Vagina (tissue), 2 donors: ENCODE results near the gene PIGN. TPM values are rescaled to one million over a fixed set of nuclear protein-coding genes. Genes with fewer than 3 reads are reported as not detected.

Experiments
- DNase-seq, 2 donors: peaks; one replicate each; pipeline ENCODE4 v3.0.0-alpha.2; 2017; ENCODE audit errors: extremely low spot score in 2 of 2
- H3K27ac ChIP-seq: fragments of 200-600 bp; sonication (generic); one replicate; pipeline ENCODE4 v1.5.1; 2019
- H3K27me3 ChIP-seq: fragments of 200-600 bp; sonication (generic); one replicate; pipeline ENCODE4 v1.5.1; 2019
- H3K36me3 ChIP-seq, 2 donors: fragments of 200-600 bp; sonication (generic); one replicate each; pipeline ENCODE4 v1.5.1; 2017 to 2019
- H3K4me1 ChIP-seq: fragments of 200-600 bp; sonication (generic); one replicate; pipeline ENCODE4 v1.5.1; 2019
- H3K4me3 ChIP-seq, 2 donors: fragments of 200-600 bp; sonication (generic); 1 replicate in 1 of 2; 2 replicates in 1 of 2; pipeline ENCODE4 v1.5.1; 2016 to 2019
- H3K9me3 ChIP-seq: fragments of 200-600 bp; sonication (generic); one replicate; pipeline ENCODE4 v1.5.1; 2019
- CTCF ChIP-seq, 3 experiments: fragments of 450-650 bp in 2 of 3; fragments of 200-600 bp in 1 of 3; sonication (generic) in 1 of 3; IDR thresholded peaks; one replicate each; pipeline ENCODE4 v1.5.1; 2017 to 2019; ENCODE audit warnings: antibody characterized with exemption in 3 of 3, mild to moderate bottlenecking in 2 of 3, moderate library complexity in 2 of 3
- POLR2A ChIP-seq, 2 donors: fragments of 450-650 bp; IDR thresholded peaks; one replicate each; pipeline ENCODE4 v1.6.1; 2017; ENCODE audit warnings: antibody characterized with exemption in 2 of 2, mild to moderate bottlenecking in 2 of 2, moderate library complexity in 2 of 2
- POLR2AphosphoS5 ChIP-seq, 2 donors: sonication (generic); formaldehyde crosslinking; IDR thresholded peaks; one replicate each; pipeline ENCODE4 v1.9.0; 2017; ENCODE audit warnings: antibody characterized with exemption in 2 of 2, mild to moderate bottlenecking in 2 of 2, low read depth in 1 of 2; ENCODE audit not compliant: insufficient read depth in 1 of 2
- intact Hi-C: fragments of 100-400 bp; cut with DNase I; formaldehyde crosslinking; loops from one replicate; pipeline ENCODE4 v1.15.1; 2023
- total RNA-seq: library from RNA; depleted of rRNA; stranded (reverse); fragments of >200 nt; gene quantifications from one replicate; pipeline ENCODE4 v1.2.3, GENCODE V29; 2016

The PIGN gene
- total RNA-seq, 1 donor from 2014 or later: 34.4 TPM

- Histone ChIP-seq H3K27ac (no peak overlapping the region), H3K36me3 (peaks cover 0 to 15% of the 10 kb centered on the region in 2 donors), H3K4me3 (no peak overlapping the region), H3K27me3 (no peaks in the 10 kb centered on the region), H3K9me3 (no peaks in the 10 kb centered on the region), H3K4me1 (no peaks in the 10 kb centered on the region)
- intact Hi-C loops: no loop called here
- no peak for DNase-seq
- TF ChIP-seq POLR2A (IDR thresholded peaks at IDR 0.05) (no peak), CTCF (IDR thresholded peaks at IDR 0.05) (no peak), POLR2AphosphoS5 (IDR thresholded peaks at IDR 0.05; ENCODE audit: insufficient read depth in 1 of 2, low read depth in 1 of 2) (no peak)
Measured at GRCh38 chr18:62138461-62139235, 48.2 kb downstream of the PIGN start.

- DNase-seq: no peak
- H3K36me3 ChIP-seq: no peaks in the 10 kb centered on the region
- TF ChIP-seq POLR2A (IDR thresholded peaks at IDR 0.05) (no peak), CTCF (IDR thresholded peaks at IDR 0.05) (peak; percentile 81 to 90 (median 87)), POLR2AphosphoS5 (IDR thresholded peaks at IDR 0.05; ENCODE audit: insufficient read depth in 1 of 2, low read depth in 1 of 2) (peak in 1 of 2 donors; percentile 19)
- no peak overlapping the region for H3K27ac ChIP-seq
- no peaks in the 10 kb centered on the region for H3K27me3 ChIP-seq
- H3K4me3 ChIP-seq: no peak overlapping the region
- no peaks in the 10 kb centered on the region for H3K4me1 ChIP-seq
- intact Hi-C loops: no loop called here
- no peaks in the 10 kb centered on the region for H3K9me3 ChIP-seq
Measured at GRCh38 chr18:62131301-62131909, 55.5 kb downstream of the PIGN start.

DNA sequence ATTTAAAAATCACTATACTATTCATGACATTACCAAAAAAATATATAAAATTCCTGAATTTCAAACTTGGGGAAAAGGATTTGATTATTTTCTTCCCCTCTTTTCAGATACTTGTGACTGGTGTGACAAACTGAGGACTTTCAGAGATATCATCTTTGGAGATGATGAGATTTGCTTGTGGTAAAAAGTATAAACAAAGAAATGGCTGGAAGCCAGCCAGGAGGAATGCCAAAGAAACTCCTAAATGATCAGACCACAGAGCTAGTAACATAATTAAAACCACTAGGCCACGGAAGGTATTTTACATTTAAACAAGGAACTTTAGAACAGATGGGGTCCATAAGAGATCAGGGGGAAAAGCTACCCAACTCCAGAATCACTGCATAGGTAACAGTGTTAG lies 58.7 kb downstream of the PIGN start:
- Histone ChIP-seq H3K27me3 (no peaks in the 10 kb centered on the region), H3K4me1 (no peaks in the 10 kb centered on the region), H3K27ac (no peak overlapping the region), H3K4me3 (no peak overlapping the region), H3K9me3 (no peaks in the 10 kb centered on the region), H3K36me3 (no peaks in the 10 kb centered on the region)
- intact Hi-C loops: loop anchor here (10.0 kb wide), 1 partner anchor 553 kb away; no protein-coding TSS in a partner anchor
- no peak for DNase-seq
- no peak for TF ChIP-seq POLR2A (IDR thresholded peaks at IDR 0.05)
- no peak for TF ChIP-seq POLR2AphosphoS5 (IDR thresholded peaks at IDR 0.05; ENCODE audit: insufficient read depth in 1 of 2, low read depth in 1 of 2)
- no peak for TF ChIP-seq CTCF (IDR thresholded peaks at IDR 0.05)

- intact Hi-C loops: loop anchor here (10.0 kb wide), 1 partner anchor 552 kb away; no protein-coding TSS in a partner anchor
- DNase-seq: no peak
- Histone ChIP-seq H3K4me3 (no peak overlapping the region), H3K4me1 (no peaks in the 10 kb centered on the region), H3K9me3 (no peaks in the 10 kb centered on the region), H3K27ac (no peak overlapping the region), H3K27me3 (no peaks in the 10 kb centered on the region), H3K36me3 (no peaks in the 10 kb centered on the region)
- TF ChIP-seq POLR2AphosphoS5 (IDR thresholded peaks at IDR 0.05; ENCODE audit: insufficient read depth in 1 of 2, low read depth in 1 of 2): no peak
- no peak for TF ChIP-seq CTCF (IDR thresholded peaks at IDR 0.05)
- TF ChIP-seq POLR2A (IDR thresholded peaks at IDR 0.05): no peak
Measured at GRCh38 chr18:62126737-62127136, 60.1 kb downstream of the PIGN start.

DNA sequence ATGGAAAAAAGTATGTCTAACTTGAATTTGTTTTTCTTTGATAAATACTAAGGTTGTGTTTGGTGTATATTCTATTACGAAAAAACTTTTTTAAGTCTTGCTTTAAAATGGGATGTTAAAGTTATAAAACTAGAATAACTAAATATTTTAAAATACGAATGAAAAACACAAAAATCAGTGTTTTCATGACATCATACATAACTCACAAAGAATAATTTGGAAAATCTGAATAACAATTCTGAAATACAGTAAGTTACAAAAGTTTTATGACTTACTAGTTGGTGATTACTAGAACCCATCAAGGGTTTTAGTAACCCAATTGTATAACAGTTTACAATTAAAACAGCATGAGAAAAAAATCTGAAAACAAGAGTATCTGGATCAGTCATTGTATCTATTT lies 61.2 kb downstream of the PIGN start:
- Histone ChIP-seq H3K4me3 (no peak overlapping the region), H3K27me3 (no peaks in the 10 kb centered on the region), H3K4me1 (no peaks in the 10 kb centered on the region), H3K27ac (no peak overlapping the region), H3K36me3 (no peaks in the 10 kb centered on the region), H3K9me3 (no peaks in the 10 kb centered on the region)
- no peak for DNase-seq
- intact Hi-C loops: loop anchor here (10.0 kb wide), 1 partner anchor 551 kb away; no protein-coding TSS in a partner anchor
- no peak for TF ChIP-seq POLR2A (IDR thresholded peaks at IDR 0.05)
- no peak for TF ChIP-seq CTCF (IDR thresholded peaks at IDR 0.05)
- no peak for TF ChIP-seq POLR2AphosphoS5 (IDR thresholded peaks at IDR 0.05; ENCODE audit: insufficient read depth in 1 of 2, low read depth in 1 of 2)
